Esophagus squamous epithelium (tissue), 5 donors: ENCODE data around the gene NRXN3. TPM values are rescaled to one million over a fixed set of nuclear protein-coding genes. Genes with fewer than 3 reads are reported as not detected.

Experiments used
- DNase-seq: peaks from one replicate; lab custom pipeline; 2025; lab: John Stamatoyannopoulos, UW
- H3K27ac ChIP-seq, 4 donors: fragments of 200-600 bp; sonication (generic); one replicate each; pipeline ENCODE4 v1.5.1; 2016 to 2019; ENCODE audit warnings: mild to moderate bottlenecking in 1 of 4
- H3K27me3 ChIP-seq, 4 donors: fragments of 200-600 bp; sonication (generic); 1 replicate in 3 of 4; 2 replicates in 1 of 4; pipeline versions ENCODE4 v1.5.1 to v1.6.0; 2017 to 2021; ENCODE audit warnings: antibody characterized with exemption in 1 of 4
- H3K36me3 ChIP-seq, 3 donors: fragments of 200-600 bp; sonication (generic); one replicate each; pipeline ENCODE4 v1.5.1; 2016 to 2019
- H3K4me1 ChIP-seq, 3 donors: fragments of 200-600 bp; sonication (generic); one replicate each; pipeline ENCODE4 v1.5.1; 2017 to 2019
- H3K4me3 ChIP-seq, 4 donors: fragments of 200-600 bp; sonication (generic); 1 replicate in 3 of 4; 2 replicates in 1 of 4; pipeline ENCODE4 v1.5.1; 2016 to 2019; ENCODE audit warnings: mild to moderate bottlenecking in 2 of 4, moderate library complexity in 1 of 4
- H3K9me3 ChIP-seq, 3 donors: fragments of 200-600 bp; sonication (generic); one replicate each; pipeline ENCODE4 v1.5.1; 2016 to 2019
- CTCF ChIP-seq, 6 experiments: fragments of 450-650 bp in 4 of 6; fragments of 200-600 bp in 2 of 6; sonication (generic) in 2 of 6; IDR thresholded peaks; one replicate each; pipeline ENCODE4 v1.5.1; 2016 to 2019; ENCODE audit warnings: antibody characterized with exemption in 6 of 6, mild to moderate bottlenecking in 4 of 6, moderate library complexity in 4 of 6
- POLR2A ChIP-seq, 4 donors: fragments of 450-650 bp; IDR thresholded peaks; one replicate each; pipeline ENCODE4 v1.6.1; 2017; ENCODE audit warnings: antibody characterized with exemption in 4 of 4, mild to moderate bottlenecking in 4 of 4, moderate library complexity in 3 of 4
- WGBS, 2 donors: methylation state at CpG; one replicate each; pipeline ENCODE4 v1.1.5; 2018; 5-methylcytosine and 5-hydroxymethylcytosine counted together
- intact Hi-C: fragments of 100-400 bp; cut with DNase I; formaldehyde crosslinking; loops from one replicate; pipeline ENCODE4 v1.15.0; 2022
- total RNA-seq, 4 donors: library from RNA; depleted of rRNA; stranded (reverse); fragments of >200 nt; gene quantifications; one replicate each; pipeline ENCODE4 v1.1.0, GENCODE V29; 2016
- donor health status: DM: yes; HTN: yes; CAD: no.

The NRXN3 gene
- total RNA-seq, 4 donors from 2014 or later = 0.30 to 15.8 (median 1.5) TPM

- H3K4me3 ChIP-seq = no peak overlapping the region
- H3K27ac ChIP-seq = no peak overlapping the region
- no peaks in the 10 kb centered on the region for H3K27me3 ChIP-seq
- no peaks in the 10 kb centered on the region for H3K9me3 ChIP-seq
- intact Hi-C loops = no loop called here
- H3K36me3 ChIP-seq = no peaks in the 10 kb centered on the region
- TF ChIP-seq POLR2A (IDR thresholded peaks at IDR 0.05) = no peak
- TF ChIP-seq CTCF (IDR thresholded peaks at IDR 0.05) = no peak
- H3K4me1 ChIP-seq = no peaks in the 10 kb centered on the region
- WGBS, 2 donors = 71 to 73% methylated on average over 2 of the region's 2 CpGs
- no peak for DNase-seq
These were observed 1667.5 kb downstream of the NRXN3 start for GRCh38 chr14:79837699-79838098.

GRCh38 chr14:79840103-79840502, 1669.9 kb downstream of the NRXN3 start:
- Histone ChIP-seq H3K27me3 (no peaks in the 10 kb centered on the region), H3K36me3 (no peaks in the 10 kb centered on the region), H3K9me3 (no peaks in the 10 kb centered on the region), H3K27ac (no peak overlapping the region), H3K4me1 (no peaks in the 10 kb centered on the region), H3K4me3 (no peak overlapping the region)
- TF ChIP-seq CTCF (IDR thresholded peaks at IDR 0.05) = no peak
- TF ChIP-seq POLR2A (IDR thresholded peaks at IDR 0.05) = no peak
- no peak for DNase-seq
- intact Hi-C loops = no loop called here

- intact Hi-C loops = no loop called here
- TF ChIP-seq POLR2A (IDR thresholded peaks at IDR 0.05) = no peak
- no peak for TF ChIP-seq CTCF (IDR thresholded peaks at IDR 0.05)
- Histone ChIP-seq H3K4me3 (no peak overlapping the region), H3K27ac (no peak overlapping the region), H3K4me1 (no peaks in the 10 kb centered on the region), H3K27me3 (no peaks in the 10 kb centered on the region), H3K36me3 (no peaks in the 10 kb centered on the region), H3K9me3 (no peaks in the 10 kb centered on the region)
- WGBS, 2 donors = 30 to 35% methylated on average over 2 of the region's 2 CpGs
- DNase-seq = no peak
These were observed 1670.7 kb downstream of the NRXN3 start for GRCh38 chr14:79840831-79841230.

GRCh38 chr14:79841433-79841832, 1671.3 kb downstream of the NRXN3 start:
- 48 to 59% methylated on average over 3 of the region's 3 CpGs for WGBS, 2 donors
- Histone ChIP-seq H3K4me1 (no peaks in the 10 kb centered on the region), H3K27me3 (no peaks in the 10 kb centered on the region), H3K27ac (no peak overlapping the region), H3K9me3 (no peaks in the 10 kb centered on the region), H3K36me3 (no peaks in the 10 kb centered on the region), H3K4me3 (no peak overlapping the region)
- TF ChIP-seq CTCF (IDR thresholded peaks at IDR 0.05) = no peak
- no peak for TF ChIP-seq POLR2A (IDR thresholded peaks at IDR 0.05)
- intact Hi-C loops = no loop called here
- DNase-seq = no peak

- Histone ChIP-seq H3K27me3 (no peaks in the 10 kb centered on the region), H3K36me3 (no peaks in the 10 kb centered on the region), H3K9me3 (no peaks in the 10 kb centered on the region), H3K27ac (no peak overlapping the region), H3K4me3 (no peak overlapping the region), H3K4me1 (no peaks in the 10 kb centered on the region)
- TF ChIP-seq POLR2A (IDR thresholded peaks at IDR 0.05) (no peak), CTCF (IDR thresholded peaks at IDR 0.05) (no peak)
- WGBS, 2 donors = 33 to 40% methylated on average over 3 of the region's 3 CpGs
- intact Hi-C loops = no loop called here
- DNase-seq = no peak
These were observed 1672.1 kb downstream of the NRXN3 start for GRCh38 chr14:79842270-79842669.
